Dermis blood vessel endothelial cell (primary cell): ENCODE data around the gene FAM227B. TPM values are rescaled to one million over a fixed set of nuclear protein-coding genes. Genes with fewer than 3 reads are reported as not detected.

Source experiments
- DNase-seq: peaks from one replicate; pipeline ENCODE4 v3.0.0; 2010
- total RNA-seq: library from RNA; depleted of rRNA; stranded (reverse); fragments of >200 nt; gene quantifications from 2 replicates; pipeline ENCODE4 v1.2.3, GENCODE V29; 2014

FAM227B gene
- total RNA-seq, 1 donor from 2014 or later = 1.4 TPM

DNA sequence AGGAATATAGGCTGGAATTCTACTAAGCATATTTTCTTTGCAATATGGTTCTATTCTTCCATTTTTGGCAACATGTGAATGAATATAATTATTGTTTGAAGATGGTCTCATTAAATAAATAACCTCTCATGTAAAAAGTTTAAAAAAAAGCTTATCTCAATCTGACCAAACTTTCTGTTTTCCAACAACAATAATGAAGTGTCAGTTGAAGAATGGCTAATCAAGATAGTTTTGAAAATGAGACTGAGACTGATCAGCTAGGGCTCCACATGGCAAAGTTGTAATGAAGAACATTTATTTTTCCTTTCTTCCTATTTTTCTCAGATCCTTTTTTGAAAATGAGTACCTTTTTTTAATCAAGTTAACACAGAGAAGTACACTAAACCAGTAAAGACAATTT is 333.1 kb downstream of the FAM227B start:
- no peak for DNase-seq

DNA sequence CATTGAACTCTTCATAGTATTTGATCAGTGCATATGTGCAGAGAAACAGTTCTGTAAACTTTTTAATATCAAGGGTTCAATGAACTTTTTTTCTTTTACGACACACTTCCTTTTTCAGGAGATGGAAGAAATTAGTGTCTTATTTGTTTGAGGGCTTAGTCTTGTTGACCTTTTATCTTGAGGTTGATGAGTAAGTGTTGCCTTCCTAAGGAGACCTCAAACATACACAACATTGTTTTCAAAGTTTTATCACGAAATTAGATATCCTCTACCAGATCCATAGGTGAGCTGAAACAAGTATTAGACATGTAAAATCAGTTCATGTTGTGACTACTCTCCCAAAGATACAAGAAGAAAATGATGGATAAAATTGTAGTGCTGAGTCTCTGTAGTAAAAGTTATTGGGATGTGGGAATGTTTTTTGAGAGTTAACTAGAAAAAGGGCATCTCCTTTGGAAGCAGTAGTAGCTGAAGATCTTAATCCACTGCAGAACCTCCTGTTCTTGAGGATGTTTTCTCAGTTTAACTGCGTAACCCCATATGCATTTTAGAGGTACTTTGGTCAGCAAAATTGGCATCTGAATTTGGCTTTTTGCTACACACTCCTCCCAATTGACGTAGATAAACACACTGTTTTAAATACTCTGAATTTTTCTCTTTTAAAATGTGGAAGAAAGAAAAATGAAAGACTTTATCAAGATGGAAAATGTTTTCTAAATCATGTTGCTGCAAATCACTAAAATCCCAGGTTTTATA is 333.8 kb downstream of the FAM227B start:
- peak; percentile 29 for DNase-seq

DNA sequence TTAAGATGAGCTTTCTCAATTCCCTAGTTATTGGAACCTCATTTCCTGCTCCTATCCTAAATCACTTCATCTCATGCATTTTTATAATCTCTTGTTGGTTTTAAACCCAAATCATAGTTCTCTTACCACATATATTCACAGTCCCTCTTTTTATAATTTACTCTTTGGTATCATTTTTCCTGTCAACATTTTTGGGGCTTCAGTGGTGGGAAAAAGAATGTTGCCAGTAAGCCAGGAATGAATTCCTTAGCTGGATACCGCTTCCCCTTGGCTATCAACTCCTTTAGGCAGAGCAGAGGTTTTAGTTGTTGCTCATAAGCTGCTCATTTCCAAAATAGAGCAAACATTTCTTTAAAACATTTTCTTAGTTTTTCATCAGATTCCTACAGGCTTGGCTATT is 338.3 kb downstream of the FAM227B start:
- no peak for DNase-seq

DNA sequence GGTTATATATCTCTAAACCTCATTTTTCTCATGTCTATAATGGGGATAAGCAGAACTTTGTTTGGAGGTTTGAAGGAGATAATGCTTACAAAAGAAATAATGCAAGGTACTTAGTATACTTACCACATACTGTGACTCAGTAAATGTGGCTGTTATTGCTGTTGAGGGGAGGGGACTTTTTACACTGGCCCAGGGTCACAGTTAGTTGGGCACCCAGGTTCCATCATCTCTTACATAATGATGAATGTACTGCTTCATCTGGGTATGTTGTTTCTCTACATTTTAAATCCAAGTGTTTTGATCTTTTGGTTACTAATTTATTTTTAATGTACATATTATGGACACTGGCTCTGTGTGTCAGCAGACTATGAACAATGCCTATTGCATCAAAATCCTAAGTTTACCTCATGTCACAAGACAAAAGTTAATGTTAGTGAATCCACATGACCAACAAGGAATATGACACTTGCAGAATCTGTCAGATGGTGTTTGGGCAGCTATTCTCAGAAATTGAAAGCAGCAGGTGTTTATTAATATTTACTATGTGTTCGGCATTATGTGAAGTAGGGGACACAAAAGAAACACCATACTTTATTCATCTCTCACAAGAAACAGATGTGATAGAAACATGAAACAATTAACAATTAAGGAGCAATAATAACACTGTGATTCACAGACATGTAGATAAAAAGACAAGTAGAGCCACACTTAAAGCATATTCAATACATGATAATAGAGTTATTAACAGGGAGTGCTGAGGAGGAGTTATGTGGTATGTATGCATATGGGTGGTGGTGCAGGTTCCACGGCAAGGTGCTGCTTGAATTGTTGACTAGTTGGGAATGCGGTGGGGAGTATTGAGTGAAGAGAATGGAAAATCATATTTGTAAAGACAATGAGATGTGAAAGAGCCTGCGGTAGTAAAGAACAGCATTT is 340.8 kb downstream of the FAM227B start:
- DNase-seq = no peak

DNA sequence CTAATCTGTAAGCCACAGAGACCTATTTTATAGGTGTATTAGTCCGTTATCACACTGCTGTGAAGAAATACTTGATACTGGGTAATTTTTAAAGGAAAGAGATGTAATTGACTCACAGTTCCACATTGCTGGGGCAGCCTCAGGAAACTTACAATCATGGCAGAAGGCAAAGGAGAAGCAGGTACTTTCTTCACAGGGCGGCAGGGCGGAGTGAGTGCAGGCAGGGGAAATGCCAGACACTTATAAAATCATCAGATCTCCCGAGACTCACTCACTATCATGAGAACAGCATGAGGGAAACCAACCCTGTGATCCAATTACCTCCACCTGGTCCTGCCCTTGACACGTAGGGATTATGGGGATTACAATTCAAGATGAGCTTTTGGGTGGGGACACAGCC is 341.9 kb downstream of the FAM227B start:
- DNase-seq = no peak

Other genes starting within 250 kb of the FAM227B start
- under 0.01 TPM in 1 of 2 replicates, not detected in the other for gene FGF7, start 197.6 kb downstream of the FAM227B start, total RNA-seq
- gene DTWD1, start 230 bp upstream of the FAM227B start, total RNA-seq = 12.3 and 16.6 TPM in 2 replicates